Neural progenitor cell (in vitro differentiated cells): ENCODE data around the gene TFCP2L1.

Experiments used
- CTCF ChIP-seq: fragments of 200-600 bp; sonication (generic); IDR thresholded peaks from 2 replicates; pipeline ENCODE4 v1.5.1; 2017; ENCODE audit warnings: antibody characterized with exemption, mild to moderate bottlenecking
- EZH2 ChIP-seq: fragments of 200-600 bp; sonication (generic); IDR thresholded peaks from 2 replicates; pipeline ENCODE4 v1.6.1; 2017; ENCODE audit warnings: antibody characterized with exemption, mild to moderate bottlenecking, moderate library complexity

DNA sequence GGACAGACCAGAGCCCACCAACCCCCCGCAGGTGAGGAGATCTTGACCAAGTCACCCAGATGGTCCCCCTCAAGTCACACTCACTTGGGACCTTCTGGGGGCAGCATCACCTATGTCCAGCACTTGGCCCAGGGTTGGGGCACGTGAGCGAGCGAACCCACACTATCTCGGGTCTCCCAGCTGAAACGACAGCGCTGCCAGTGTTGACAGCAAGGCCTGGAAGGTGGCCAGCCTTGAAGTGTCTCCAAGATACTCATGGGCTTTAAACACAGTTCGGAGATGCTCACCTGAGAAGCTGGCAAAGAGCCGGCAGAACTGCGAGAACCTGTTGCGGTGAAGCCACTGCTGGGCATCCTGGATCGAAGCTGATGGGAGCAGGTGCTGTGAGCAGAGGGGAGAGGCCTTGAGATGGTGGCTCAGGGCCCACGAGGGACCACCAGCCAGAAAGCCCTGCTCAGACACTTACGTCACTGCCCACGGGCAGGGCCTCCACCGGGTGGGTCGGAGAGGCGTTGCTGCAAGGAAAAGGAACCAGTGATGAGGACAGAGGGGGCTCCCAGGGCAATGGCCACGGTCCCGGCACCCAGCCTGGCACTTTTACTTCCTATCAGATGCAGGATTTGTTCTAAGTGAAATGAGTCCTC is 47.5 kb downstream of the TFCP2L1 start:
- TF ChIP-seq CTCF (no peak), EZH2 (no peak)
